ENCODE measurements around the gene GPR176.

The GPR176 gene

GRCh38 chr15:39804026-39804425 is 116.0 kb downstream of the GPR176 start:
- DNase-seq (ENCODE audit: low read depth), result no peak

DNA sequence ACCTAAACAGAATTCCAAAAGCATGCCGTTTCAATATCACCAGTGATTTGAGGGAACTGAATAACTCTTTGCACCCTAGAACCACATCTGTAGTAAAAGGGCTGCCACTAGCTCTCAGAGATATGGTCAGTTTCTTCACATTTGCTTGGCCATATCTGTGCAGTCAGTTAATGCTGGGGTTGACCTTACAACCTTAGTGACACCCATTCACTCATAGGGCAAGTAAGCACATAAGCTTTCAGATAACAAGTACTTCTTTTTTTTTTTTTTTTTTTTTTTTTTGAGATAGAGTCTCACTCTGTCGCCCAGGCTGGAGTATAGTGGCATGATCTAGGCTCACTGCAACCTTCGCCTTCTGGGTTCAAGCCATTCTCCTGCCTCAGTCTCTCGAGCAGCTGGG is 117.0 kb downstream of the GPR176 start:
- no peak for DNase-seq (ENCODE audit: low read depth)

DNA sequence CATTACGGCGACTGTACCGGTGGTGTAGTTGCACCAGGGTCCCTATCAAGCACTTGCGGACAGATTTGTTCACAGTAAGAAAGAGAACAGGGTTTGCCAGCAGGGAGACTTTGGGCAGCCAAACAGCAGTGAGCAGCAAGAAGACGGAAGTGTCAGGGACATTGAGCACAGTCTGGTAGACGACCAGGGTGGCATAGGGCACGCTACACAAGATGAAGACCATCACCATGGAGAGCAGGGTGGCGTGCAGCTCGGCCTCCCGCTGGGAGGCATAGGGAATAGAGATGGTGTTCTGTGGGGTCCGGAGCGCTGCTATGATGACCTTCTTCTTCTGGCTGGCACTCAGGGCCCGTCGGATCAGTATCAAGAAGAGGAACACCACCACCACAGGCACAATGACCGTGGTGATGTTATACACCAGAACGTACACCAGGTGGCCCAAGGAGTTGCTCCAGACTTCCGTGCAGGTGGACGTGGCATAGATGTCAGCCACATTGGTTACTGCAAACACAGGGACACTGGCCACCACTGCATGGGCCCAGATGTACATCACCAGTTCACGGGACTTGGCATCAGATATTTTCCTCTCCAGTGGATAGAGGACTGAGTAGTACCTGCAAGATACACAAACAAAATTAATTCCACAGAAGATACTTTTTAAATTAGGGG is 118.3 kb downstream of the GPR176 start:
- no peak for DNase-seq (ENCODE audit: low read depth)

DNA sequence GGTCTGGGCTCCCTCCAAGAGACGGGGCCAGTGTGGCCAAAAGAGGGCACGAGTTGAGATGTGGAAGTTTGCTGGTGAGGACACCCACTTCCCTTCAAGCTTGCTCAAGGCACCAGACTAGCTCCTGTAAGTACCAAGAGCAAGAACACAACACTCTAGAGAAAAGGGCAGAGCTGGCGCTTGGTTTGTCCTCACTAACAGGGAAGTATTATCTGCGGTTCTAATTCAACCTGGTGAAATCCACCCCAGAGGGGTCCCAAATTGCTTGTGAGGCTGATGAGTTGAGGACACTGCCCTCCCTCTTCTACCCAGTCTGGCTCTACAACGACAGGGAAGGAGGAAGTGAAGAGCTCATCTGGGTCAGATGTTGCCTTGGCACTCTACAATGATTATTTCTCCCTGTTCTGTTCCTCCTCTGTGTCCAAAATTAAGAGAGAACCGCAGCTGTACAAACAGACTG is 120.5 kb downstream of the GPR176 start:
- DNase-seq (ENCODE audit: low read depth), result no peak

DNA sequence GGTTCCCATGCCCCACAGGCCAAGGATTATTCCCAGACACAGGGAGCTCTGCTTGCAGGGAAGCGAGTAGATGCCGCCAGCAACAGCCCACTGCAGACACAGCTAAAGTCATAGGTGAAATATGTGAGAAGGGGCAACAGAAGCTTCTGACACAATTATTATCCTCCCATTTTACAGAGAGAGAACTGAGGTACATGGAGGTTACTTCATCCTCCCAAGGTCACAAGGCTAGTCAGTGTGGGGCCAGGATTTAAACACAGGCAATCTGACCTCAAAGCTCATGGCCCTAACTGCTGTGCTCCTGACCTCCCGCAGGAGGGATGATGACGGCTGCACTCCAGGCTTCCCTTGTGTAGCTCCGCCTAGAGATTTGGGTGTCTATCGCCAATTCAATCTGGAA is 121.7 kb downstream of the GPR176 start:
- no peak for DNase-seq (ENCODE audit: low read depth)

DNA sequence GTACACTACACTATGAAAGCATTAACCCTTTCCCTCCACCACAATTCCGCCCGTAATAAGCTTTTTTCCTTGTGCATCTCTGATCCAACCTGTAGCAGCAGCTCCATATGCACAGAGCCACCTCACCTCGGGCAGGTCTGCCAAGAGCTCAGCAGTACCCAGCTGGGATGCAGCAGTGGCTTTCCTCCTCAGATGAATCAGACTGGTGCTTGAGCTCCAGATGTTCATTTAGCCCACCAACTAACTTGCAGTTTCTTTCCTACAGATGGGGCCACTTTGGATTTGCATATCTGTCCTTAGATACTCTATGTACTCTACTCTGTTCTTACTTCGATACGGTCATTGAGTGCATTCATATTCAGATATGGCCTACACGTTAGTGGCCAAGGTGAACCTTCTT is 122.7 kb downstream of the GPR176 start:
- DNase-seq (ENCODE audit: low read depth), result no peak

- DNase-seq (ENCODE audit: low read depth), result no peak
These were observed 123.5 kb downstream of the GPR176 start for GRCh38 chr15:39796601-39797000.

GRCh38 chr15:39795486-39795885 is 124.6 kb downstream of the GPR176 start:
- DNase-seq (ENCODE audit: low read depth), result no peak

DNA sequence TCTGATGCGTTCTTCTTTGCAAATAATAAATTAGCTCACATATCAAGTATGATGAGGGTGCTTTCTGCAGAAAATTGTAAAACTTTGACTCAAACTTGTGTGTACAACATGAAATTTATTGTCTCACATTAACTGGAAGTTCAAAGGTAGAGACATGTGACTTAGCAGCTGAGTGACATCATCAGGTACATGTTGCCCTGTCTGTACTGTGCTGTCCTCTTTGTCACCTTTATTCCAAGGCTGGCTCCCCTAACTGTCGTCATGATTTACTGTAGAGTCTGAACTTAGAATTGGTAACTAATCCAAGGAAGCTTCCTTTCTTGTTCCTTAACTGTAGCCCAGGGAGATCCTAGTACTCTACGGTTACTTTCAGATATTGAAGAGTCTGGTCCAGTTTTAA is 125.1 kb downstream of the GPR176 start:
- DNase-seq (ENCODE audit: low read depth), result no peak

DNA sequence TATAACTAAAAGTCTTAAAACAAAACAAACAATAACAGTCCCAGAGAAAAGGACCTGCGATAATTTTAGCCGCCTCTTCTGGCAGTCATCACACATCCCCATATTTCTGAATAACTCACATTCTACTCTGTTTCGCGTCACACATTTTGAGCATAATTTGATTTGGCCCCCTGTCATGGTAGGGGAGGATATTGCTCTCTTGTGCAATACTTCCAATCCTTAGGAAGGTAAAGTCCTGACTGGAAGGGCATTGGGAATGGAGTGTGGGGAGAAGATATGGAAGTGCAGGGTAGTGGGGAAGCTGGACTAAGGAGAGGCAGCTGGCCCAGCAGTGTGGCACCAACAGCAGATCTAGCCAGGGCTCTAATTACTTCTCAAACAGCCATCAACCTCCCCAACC is 126.1 kb downstream of the GPR176 start:
- DNase-seq (ENCODE audit: low read depth), result no peak

DNA sequence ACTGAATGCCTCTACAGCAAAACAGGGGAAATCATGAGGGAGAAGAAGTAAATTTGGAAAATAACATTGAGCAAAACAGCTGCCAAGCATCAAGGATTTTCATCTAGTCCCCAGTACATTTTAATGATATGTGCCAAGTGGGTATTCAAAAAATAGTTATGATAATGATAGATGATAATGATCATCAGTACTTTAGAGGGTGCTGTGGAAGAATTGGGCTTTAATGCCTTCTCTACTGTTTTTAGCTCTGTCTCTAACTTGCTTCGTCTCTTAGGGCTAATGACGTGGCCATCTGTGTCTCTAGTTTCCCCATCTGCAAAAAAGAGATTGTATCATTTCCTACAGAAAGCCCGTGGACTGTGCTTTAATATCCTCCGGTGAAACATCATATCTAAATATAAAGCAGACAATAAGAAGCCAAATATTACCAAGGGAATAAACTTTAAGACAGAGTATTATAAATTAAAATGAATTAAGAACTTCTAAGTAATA is 127.2 kb downstream of the GPR176 start:
- DNase-seq (ENCODE audit: low read depth), result no peak

GRCh38 chr15:39792025-39792843 is 127.8 kb downstream of the GPR176 start:
- DNase-seq (ENCODE audit: low read depth), result no peak

- DNase-seq (ENCODE audit: low read depth), result no peak
These were observed 130.3 kb downstream of the GPR176 start for GRCh38 chr15:39789736-39790135.

- DNase-seq (ENCODE audit: low read depth), result no peak
These were observed 131.1 kb downstream of the GPR176 start for GRCh38 chr15:39788800-39789565.

- no peak for DNase-seq (ENCODE audit: low read depth)
These were observed 132.0 kb downstream of the GPR176 start for GRCh38 chr15:39788108-39788507.

DNA sequence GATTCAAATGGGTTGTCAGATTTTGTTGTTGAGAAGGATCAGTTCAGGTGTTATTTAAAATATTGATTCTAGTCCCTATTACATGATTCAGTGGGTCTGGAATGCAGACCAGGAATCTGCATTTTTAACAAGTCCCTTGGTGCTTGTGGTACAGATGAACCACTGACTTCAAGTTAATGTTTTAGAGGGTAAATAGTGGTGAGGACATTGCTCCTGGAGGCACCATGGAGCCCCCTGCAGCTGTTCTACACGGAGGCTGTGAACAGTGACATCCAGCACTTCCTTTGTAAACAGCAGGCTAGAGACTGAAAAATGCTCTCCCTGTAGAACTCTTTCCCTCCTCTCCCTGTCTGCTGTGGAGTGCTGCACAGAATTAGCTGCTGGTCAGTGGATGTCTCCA is 132.6 kb downstream of the GPR176 start:
- DNase-seq (ENCODE audit: low read depth), result no peak

DNA sequence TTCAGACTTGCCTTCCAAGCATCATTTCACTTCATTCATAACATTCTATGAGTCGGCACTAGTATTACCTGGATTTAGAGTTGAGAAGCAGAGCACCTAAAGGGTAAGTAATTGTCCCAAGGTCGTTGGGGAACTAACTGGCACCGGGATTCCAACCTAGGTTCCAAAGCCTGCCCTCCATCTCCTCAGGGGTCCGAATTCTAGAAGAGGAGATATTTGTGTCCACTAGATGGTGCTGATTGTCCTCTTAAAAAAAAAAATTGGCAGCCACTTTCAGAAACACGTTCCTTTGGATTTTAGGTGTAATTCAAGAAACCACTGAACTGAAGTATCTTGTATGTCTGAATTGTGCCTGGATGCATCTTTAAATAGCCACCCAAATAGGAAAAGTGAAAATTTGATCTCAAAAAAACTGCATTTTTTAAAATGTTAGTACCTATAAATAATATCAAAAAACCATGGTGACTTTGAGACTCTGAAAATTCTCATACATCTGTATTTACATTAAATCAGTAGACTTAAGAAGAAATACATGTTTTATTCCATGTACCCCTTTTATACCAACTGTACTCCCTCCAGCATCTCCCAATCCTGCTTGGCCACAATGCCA is 133.5 kb downstream of the GPR176 start:
- DNase-seq (ENCODE audit: low read depth), result no peak

GRCh38 chr15:39785841-39786240 is 134.2 kb downstream of the GPR176 start:
- DNase-seq (ENCODE audit: low read depth), result no peak

DNA sequence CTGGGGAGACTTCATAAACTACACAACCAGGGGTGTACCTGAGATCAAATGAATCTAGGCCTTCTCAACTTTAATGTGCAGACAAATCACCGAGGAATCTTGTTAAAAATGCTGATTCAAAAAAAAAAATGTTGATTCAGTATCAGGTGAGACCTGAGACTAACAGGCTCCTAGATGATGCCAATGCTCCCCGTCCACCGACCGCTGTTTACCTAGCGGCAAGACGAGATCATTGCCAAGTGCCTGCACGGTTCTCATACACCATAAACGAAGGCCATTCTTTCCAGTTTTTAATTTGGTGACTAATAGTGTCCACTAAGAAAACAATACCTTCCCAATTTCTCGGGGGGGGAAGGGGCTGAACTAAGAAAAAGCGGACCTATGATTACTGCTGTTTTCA is 134.9 kb downstream of the GPR176 start:
- no peak for DNase-seq (ENCODE audit: low read depth)

DNA sequence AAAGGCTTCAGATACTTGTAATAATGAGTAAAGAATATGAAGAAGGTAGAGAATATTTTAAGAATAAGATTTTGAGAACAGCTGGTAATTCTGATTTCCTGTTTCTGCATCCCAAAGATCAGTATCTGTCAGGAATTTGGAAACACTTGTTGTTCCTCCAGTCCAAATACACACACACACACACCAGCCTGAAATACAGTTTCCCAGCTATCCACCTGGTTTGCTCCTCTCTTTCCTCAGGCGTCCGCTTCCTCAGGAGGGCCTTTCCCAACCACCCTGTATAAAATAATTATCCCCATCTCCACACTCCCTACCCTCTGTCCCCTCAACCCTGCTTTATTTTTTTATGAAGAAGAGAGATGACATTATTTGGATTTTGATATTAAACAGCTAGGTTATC is 135.4 kb downstream of the GPR176 start:
- no peak for DNase-seq (ENCODE audit: low read depth)

DNA sequence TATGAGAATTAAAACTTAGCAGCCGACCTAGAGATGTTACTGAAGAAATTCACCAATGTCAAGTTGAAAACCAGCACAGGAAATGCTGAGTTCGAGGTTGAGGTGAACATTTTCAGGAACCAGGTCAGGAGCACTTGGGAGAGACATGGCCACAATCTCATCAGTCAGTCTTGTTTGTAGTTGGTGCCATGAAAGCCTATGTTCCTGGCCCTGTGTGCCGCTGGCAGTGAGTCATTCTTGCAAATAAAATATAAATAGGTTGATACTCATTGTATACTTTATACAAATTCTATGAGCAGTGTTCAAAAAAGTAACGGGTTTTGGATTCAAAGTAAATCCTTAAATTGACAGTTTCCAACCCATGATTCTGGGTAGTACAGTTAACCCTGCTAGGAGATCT is 135.9 kb downstream of the GPR176 start:
- DNase-seq (ENCODE audit: low read depth), result no peak

GRCh38 chr15:39783244-39783820 is 136.7 kb downstream of the GPR176 start:
- DNase-seq (ENCODE audit: low read depth), result no peak

Measured in stimulated activated CD4-positive, alpha-beta T cell treated with anti-CD3 and anti-CD28 coated beads, Interleukin-2, amount 100 ng/mL, for 4 hours (primary cell).